Spleen (tissue), 11 donors: ENCODE measurements around the gene RTN4RL2. TPM values are rescaled to one million over a fixed set of nuclear protein-coding genes. Genes with fewer than 3 reads are reported as not detected.

Experiments used
- DNase-seq: peaks from one replicate; pipeline ENCODE4 v3.0.0-alpha.2; 2020
- H3K27ac ChIP-seq, 8 donors: fragments of 200-600 bp; sonication (generic) in 7 of 8; 1 replicate in 4 of 8; 2 replicates in 4 of 8; pipeline versions ENCODE4 v1.5.0 to v1.8.0; 2016 to 2021; ENCODE audit warnings: inconsistent platforms in 4 of 8, mild to moderate bottlenecking in 4 of 8, moderate library complexity in 1 of 8
- H3K27me3 ChIP-seq, 7 donors: fragments of 200-600 bp; sonication (generic) in 6 of 7; replicated peaks in 1 of 7; 1 replicate in 4 of 7; 2 replicates in 3 of 7; pipeline versions ENCODE4 v1.5.0 to v1.8.0; 2016 to 2021; ENCODE audit warnings: inconsistent platforms in 3 of 7, mild to moderate bottlenecking in 1 of 7
- H3K36me3 ChIP-seq, 6 donors: fragments of 200-600 bp; sonication (generic) in 5 of 6; 1 replicate in 4 of 6; 2 replicates in 2 of 6; pipeline versions ENCODE4 v1.5.0 to v1.8.0; 2016 to 2021; ENCODE audit warnings: inconsistent platforms in 2 of 6
- H3K4me1 ChIP-seq, 6 donors: fragments of 200-600 bp; sonication (generic) in 5 of 6; 1 replicate in 3 of 6; 2 replicates in 3 of 6; pipeline versions ENCODE4 v1.5.0 to v1.8.0; 2016 to 2021; ENCODE audit warnings: inconsistent platforms in 3 of 6
- H3K4me3 ChIP-seq, 8 donors: fragments of 200-600 bp; sonication (generic) in 7 of 8; 1 replicate in 4 of 8; 2 replicates in 4 of 8; pipeline versions ENCODE4 v1.5.0 to v1.8.0; 2016 to 2021; ENCODE audit warnings: inconsistent platforms in 4 of 8, mild to moderate bottlenecking in 4 of 8, moderate library complexity in 2 of 8
- H3K9me3 ChIP-seq, 8 donors: fragments of 200-600 bp; sonication (generic) in 7 of 8; 1 replicate in 4 of 8; 2 replicates in 4 of 8; pipeline versions ENCODE4 v1.5.0 to v1.8.0; 2016 to 2021; ENCODE audit warnings: inconsistent platforms in 4 of 8
- POLR2A ChIP-seq, 3 donors: fragments of 450-650 bp; IDR thresholded peaks; one replicate each; pipeline ENCODE4 v1.5.1; 2017; ENCODE audit warnings: antibody characterized with exemption in 3 of 3, mild to moderate bottlenecking in 1 of 3
- POLR2AphosphoS5 ChIP-seq, 3 donors: sonication (generic); formaldehyde crosslinking; IDR thresholded peaks; one replicate each; pipeline ENCODE4 v1.5.1; 2017; ENCODE audit warnings: antibody characterized with exemption in 3 of 3
- WGBS, 5 donors: extraction: QIAGEN DNeasy Blood & Tissue Kit in 3 of 5; methylation state at CpG; one replicate each; pipeline versions ENCODE4 v1.1.5 to v1.1.7; 2013 to 2018; 5-methylcytosine and 5-hydroxymethylcytosine counted together
- intact Hi-C: fragments of 100-400 bp; cut with DNase I; formaldehyde crosslinking; loops from one replicate; pipeline ENCODE4 v1.15.0; 2023; ENCODE audit warnings: low total_unique reads
- polyA plus RNA-seq, 3 donors: library from polyadenylated mRNA; stranded (reverse); fragments of 200-250 nt; gene quantifications; one replicate each; pipeline ENCODE4 v1.2.1, GENCODE V29; 2013
- total RNA-seq, 7 donors: library from RNA; depleted of rRNA in 3 of 7; stranded (reverse); fragments of >200 nt in 3 of 7; fragmentation: NEBNext Ultra II Directional in 4 of 7; extraction: Animal tissue kit (Norgen Biotek cat#: 25700) in 4 of 7; gene quantifications; one replicate each; pipeline versions ENCODE4 v1.1.0 to v1.2.1, GENCODE V29; 2016 to 2021
- TF ChIP-seq, protein P1 (sequence below), 11 experiments: fragments of 200-600 bp in 7 of 11; fragments of 450-650 bp in 4 of 11; sonication (generic) in 4 of 11; IDR thresholded peaks in 8 of 11; conservative IDR thresholded peaks in 3 of 11; 1 replicate in 7 of 11; 2 replicates in 4 of 11; pipeline versions ENCODE4 v1.4.0 to v1.8.0; 2016 to 2021; ENCODE audit warnings: antibody characterized with exemption in 11 of 11, inconsistent platforms in 4 of 11, mild to moderate bottlenecking in 1 of 11
- donor health status: healthy with polysubstance abuse.
- donor health status: DM: no; HTN: no; CAD: no; lungs with moderate emphysema.
- donor health status: DM: no; HTN: no; CAD: no.
- donor health status: Bipolar disorder and iron deficiency.
- donor health status: healthy.
- donor health status: DM: no; HTN: no; CAD: no.
- donor health status: DM: yes; HTN: yes; CAD: no.

RTN4RL2 gene
- total and polyA plus RNA-seq, 10 donors, result 0.15 to 2.0 (median 0.44) TPM

DNA sequence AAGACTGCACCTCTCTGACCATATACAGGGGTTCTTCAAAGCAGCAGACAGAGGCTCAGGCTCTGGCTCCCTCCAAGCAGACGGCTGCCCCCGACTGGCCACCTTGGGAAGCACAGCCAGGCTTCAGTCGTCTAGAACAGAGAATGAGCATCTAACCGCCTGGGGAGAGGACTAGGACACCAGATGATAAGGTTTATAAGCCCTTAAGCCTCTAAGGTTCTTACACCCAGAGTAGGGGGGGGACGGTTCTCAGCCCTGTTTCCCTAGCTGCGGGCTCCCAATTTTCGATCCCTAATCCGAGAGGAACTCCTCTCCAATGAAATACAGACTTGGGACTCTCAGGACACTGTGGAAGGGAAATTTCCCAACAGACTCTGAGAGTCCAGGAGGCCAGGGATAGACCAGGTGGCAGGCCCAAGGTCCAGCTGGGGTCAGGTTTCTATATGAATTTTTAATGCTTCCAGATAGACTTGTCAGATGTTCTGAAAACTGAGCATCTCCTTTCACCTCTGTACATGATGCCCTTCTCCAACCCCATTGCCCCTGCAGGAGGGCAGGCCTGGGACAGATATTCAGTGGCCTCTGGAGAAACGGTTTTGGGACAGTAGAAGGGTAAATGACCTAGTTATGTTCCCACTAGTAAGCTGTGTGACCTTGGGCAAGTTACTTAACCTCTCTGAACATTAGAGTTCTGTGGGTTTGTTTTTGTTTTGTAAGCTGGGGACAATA, 20.2 kb downstream of the RTN4RL2 start:
- intact Hi-C loops, result no loop called here
- TF ChIP-seq, protein P1, sequence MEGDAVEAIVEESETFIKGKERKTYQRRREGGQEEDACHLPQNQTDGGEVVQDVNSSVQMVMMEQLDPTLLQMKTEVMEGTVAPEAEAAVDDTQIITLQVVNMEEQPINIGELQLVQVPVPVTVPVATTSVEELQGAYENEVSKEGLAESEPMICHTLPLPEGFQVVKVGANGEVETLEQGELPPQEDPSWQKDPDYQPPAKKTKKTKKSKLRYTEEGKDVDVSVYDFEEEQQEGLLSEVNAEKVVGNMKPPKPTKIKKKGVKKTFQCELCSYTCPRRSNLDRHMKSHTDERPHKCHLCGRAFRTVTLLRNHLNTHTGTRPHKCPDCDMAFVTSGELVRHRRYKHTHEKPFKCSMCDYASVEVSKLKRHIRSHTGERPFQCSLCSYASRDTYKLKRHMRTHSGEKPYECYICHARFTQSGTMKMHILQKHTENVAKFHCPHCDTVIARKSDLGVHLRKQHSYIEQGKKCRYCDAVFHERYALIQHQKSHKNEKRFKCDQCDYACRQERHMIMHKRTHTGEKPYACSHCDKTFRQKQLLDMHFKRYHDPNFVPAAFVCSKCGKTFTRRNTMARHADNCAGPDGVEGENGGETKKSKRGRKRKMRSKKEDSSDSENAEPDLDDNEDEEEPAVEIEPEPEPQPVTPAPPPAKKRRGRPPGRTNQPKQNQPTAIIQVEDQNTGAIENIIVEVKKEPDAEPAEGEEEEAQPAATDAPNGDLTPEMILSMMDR (IDR thresholded peaks at IDR 0.05 in 8 of 11, conservative IDR thresholded peaks at IDR 0.05 in 3 of 11), result peak in 10 of 11 experiments; percentile 25 to 81 (median 63)
- TF ChIP-seq POLR2A (IDR thresholded peaks at IDR 0.05), result no peak
- peaks cover 0 to 61% (median 29%) of the 10 kb centered on the region in 7 donors for H3K27me3 ChIP-seq

DNA sequence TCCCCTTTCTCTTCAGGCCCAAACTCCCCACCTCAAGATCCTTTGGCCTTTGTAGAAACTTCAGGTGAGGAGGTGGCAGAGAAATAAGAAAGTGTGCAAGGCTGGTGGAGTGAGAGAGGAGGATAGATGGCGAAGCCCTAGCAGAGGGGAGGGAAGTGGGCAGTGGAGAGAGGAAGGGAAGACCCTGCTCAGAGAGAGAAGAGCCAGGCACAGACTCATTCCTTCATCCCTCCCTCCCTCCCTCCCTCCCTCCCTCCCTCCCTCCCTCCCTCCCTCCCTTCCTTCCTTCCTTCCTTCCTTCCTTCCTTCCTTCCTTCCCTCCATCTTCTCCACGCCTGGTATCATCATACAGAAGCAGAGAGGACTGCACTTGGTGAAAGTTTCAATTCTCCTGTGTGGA, 21.0 kb downstream of the RTN4RL2 start:
- no peak overlapping the region for H3K4me3 ChIP-seq
- H3K9me3 ChIP-seq, result no peaks in the 10 kb centered on the region
- intact Hi-C loops, result no loop called here
- whole genome bisulfite sequencing, 5 donors, result 29 to 91% (median 36%) methylated on average over 1 to 2 of the region's 2 CpGs
- DNase-seq, result no peak
- H3K27me3 ChIP-seq, result peaks cover 0 to 54% (median 22%) of the 10 kb centered on the region in 7 donors
- no peak for TF ChIP-seq POLR2A (IDR thresholded peaks at IDR 0.05)
- no peak for TF ChIP-seq POLR2AphosphoS5 (IDR thresholded peaks at IDR 0.05)
- TF ChIP-seq, protein P1 (IDR thresholded peaks at IDR 0.05 in 8 of 11, conservative IDR thresholded peaks at IDR 0.05 in 3 of 11), result no peak
- H3K36me3 ChIP-seq, result peaks cover 0 to 24% (median 18%) of the 10 kb centered on the region in 6 donors
- H3K27ac ChIP-seq, result no peak overlapping the region
- H3K4me1 ChIP-seq, result peaks cover 6 to 62% (median 47%) of the 10 kb centered on the region in 6 donors

More for the DNA sequence above, 20.2 kb downstream of the RTN4RL2 start:
- Histone ChIP-seq H3K27ac (no peak overlapping the region), H3K4me3 (no peak overlapping the region), H3K4me1 (peaks cover 12 to 63% (median 54%) of the 10 kb centered on the region in 6 donors), H3K36me3 (peaks cover 0 to 16% (median 15%) of the 10 kb centered on the region in 6 donors), H3K9me3 (no peaks in the 10 kb centered on the region)
- peak; percentile 85 for DNase-seq
- 36 to 56% (median 41%) methylated on average over 7 to 9 of the region's 9 CpGs for WGBS, 5 donors

DNA sequence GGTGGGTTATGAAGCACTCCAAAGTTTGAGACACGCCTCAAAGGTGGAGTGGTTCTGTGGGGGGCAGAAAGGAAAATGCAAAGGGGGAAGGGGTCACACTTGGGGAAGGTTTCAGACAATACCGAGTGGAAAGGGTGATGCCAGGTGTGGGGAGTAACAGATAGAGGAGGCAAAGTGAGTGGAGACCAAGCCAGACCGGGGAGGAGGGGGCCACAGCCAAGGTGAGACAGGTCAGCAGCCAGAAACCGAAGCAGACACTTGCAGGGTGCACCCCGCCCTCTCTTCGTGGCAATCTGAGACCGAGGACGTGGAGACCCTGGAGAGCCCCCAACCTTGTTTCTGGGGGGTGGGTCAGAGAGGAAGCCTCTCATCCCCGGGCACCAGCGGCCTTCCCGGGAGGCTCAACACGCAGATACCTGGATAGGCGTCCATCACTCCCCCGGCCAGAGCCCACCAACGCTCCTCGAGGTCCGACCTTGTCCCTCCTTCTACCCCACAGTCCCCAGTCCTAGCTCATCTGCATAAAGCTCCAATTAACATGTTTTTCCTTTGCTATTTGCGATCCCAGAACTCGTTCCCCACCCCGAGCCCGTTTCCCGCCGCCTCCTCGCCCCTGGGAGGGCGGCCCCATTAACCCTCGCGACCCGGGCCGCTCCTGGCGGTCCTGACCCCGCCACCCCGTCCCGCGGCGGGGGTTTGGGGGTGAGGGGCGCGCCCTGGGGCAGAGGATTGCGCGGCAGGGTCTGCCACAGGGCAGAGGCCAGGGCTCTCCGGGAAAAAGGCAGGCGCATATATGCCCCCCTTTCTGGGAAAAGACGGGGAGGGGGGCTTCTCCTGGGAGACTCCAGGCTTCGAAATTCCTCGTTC, 21.8 kb downstream of the RTN4RL2 start:
- Histone ChIP-seq H3K27ac (no peak overlapping the region), H3K9me3 (no peaks in the 10 kb centered on the region), H3K4me1 (peaks cover 6 to 53% (median 39%) of the 10 kb centered on the region in 6 donors), H3K36me3 (peaks cover 0 to 31% (median 18%) of the 10 kb centered on the region in 6 donors), H3K27me3 (peaks cover 0 to 46% (median 20%) of the 10 kb centered on the region in 7 donors), H3K4me3 (peak overlapping the region in 5 of 8 donors; percentile 13 to 61 (median 33))
- TF ChIP-seq POLR2A (IDR thresholded peaks at IDR 0.05) (no peak), POLR2AphosphoS5 (IDR thresholded peaks at IDR 0.05) (no peak)
- TF ChIP-seq, protein P1 (IDR thresholded peaks at IDR 0.05 in 8 of 11, conservative IDR thresholded peaks at IDR 0.05 in 3 of 11), result no peak
- 20 to 27% (median 21%) methylated on average over 41 to 44 of the region's 44 CpGs for WGBS, 5 donors
- peak; percentile 73 for DNase-seq
- intact Hi-C loops, result no loop called here
